HEK293T (cell line): ENCODE results near the gene NRK.

Experiments used
- FOXM1 ChIP-seq: fragments of 450-650 bp; IDR thresholded peaks from 2 replicates; pipeline ENCODE4 v1.6.1; 2017; ENCODE audit warnings: mild to moderate bottlenecking, borderline replicate concordance
- ZNF384 ChIP-seq: fragments of 450-650 bp; IDR thresholded peaks from 2 replicates; pipeline ENCODE4 v1.6.1; 2016

DNA sequence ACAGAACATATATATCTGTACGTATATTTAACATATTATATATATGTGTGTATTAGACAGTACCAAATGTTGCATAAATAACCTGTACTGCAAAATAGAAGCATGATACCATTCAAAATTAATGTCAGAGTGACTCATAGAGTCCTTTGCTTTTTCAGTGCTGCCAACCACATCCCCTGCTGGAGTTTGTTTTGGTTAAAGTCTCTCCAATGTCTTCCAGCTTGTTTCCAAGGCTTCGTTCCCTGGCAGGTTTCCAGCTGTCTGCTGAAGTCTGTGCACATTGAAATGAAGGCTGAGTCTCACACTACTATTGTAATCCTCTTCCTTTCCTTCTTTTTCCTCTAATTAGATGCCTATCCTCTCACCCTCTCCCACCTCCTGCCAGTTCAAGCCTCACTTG lies 14.9 kb downstream of the NRK start:
- TF ChIP-seq ZNF384, result no peak
- TF ChIP-seq FOXM1, result no peak
